Neural progenitor cell (in vitro differentiated cells): ENCODE data around the gene SLMAP. TPM values are rescaled to one million over a fixed set of nuclear protein-coding genes. Genes with fewer than 3 reads are reported as not detected.

Experiments
- DNase-seq: peaks from one replicate; pipeline ENCODE4 v3.0.0-alpha.2; 2016; ENCODE audit warnings: low spot score
- H2AFZ ChIP-seq: fragments of 200-600 bp; sonication (generic); replicated peaks from 2 replicates; pipeline ENCODE4 v1.6.1; 2016; ENCODE audit warnings: antibody characterized with exemption
- H3F3A ChIP-seq: fragments of 200-600 bp; sonication (generic); 2 replicates; pipeline ENCODE4 v1.6.1; 2016; ENCODE audit warnings: antibody characterized with exemption, low read depth
- H3K27ac ChIP-seq: fragments of 200-600 bp; sonication (generic); 2 replicates; pipeline ENCODE4 v1.5.1; 2016; ENCODE audit warnings: mild to moderate bottlenecking
- H3K27me3 ChIP-seq: fragments of 200-600 bp; sonication (generic); 2 replicates; pipeline ENCODE4 v1.6.1; 2016; ENCODE audit warnings: mild to moderate bottlenecking, moderate library complexity
- H3K36me3 ChIP-seq: fragments of 200-600 bp; sonication (generic); 2 replicates; pipeline ENCODE4 v1.5.1; 2016
- H3K4me1 ChIP-seq: fragments of 200-600 bp; sonication (generic); 2 replicates; pipeline ENCODE4 v1.6.1; 2016; ENCODE audit warnings: mixed run types
- H3K4me2 ChIP-seq: fragments of 200-600 bp; sonication (generic); 2 replicates; pipeline ENCODE4 v1.6.1; 2016
- H3K4me3 ChIP-seq: fragments of 200-600 bp; sonication (generic); 2 replicates; pipeline ENCODE4 v1.5.1; 2016
- H3K79me2 ChIP-seq: fragments of 200-600 bp; sonication (generic); 2 replicates; pipeline ENCODE4 v1.6.1; 2016; ENCODE audit warnings: low read depth
- H3K9ac ChIP-seq: fragments of 200-600 bp; sonication (generic); 2 replicates; pipeline ENCODE4 v1.6.1; 2016
- H3K9me3 ChIP-seq: fragments of 200-600 bp; sonication (generic); 2 replicates; pipeline ENCODE4 v1.5.1; 2016; ENCODE audit warnings: low read depth
- H4K20me1 ChIP-seq: fragments of 200-600 bp; sonication (generic); 2 replicates; pipeline ENCODE4 v1.6.1; 2016; ENCODE audit warnings: low read depth
- H3K27ac Mint-ChIP-seq: 3 replicates; pipeline ENCODE4 v1.8.0; 2021; ENCODE audit warnings: mixed read lengths
- H3K27me3 Mint-ChIP-seq: 2 replicates; pipeline ENCODE4 v1.8.0; 2022; ENCODE audit warnings: low read depth, mild to moderate bottlenecking, inconsistent platforms, moderate library complexity, mixed read lengths; ENCODE audit not compliant: insufficient read depth
- H3K36me3 Mint-ChIP-seq: 3 replicates; pipeline ENCODE4 v1.8.0; 2021; ENCODE audit warnings: mixed read lengths
- H3K4me1 Mint-ChIP-seq: 3 replicates; pipeline ENCODE4 v1.8.0; 2021; ENCODE audit warnings: mixed read lengths
- H3K4me3 Mint-ChIP-seq: 3 replicates; pipeline ENCODE4 v1.8.0; 2021; ENCODE audit warnings: mild to moderate bottlenecking, moderate library complexity, mixed read lengths
- H3K9me3 Mint-ChIP-seq: 3 replicates; pipeline ENCODE4 v1.8.0; 2020; ENCODE audit warnings: mixed read lengths
- CTCF ChIP-seq: fragments of 200-600 bp; sonication (generic); IDR thresholded peaks from 2 replicates; pipeline ENCODE4 v1.5.1; 2017; ENCODE audit warnings: antibody characterized with exemption, mild to moderate bottlenecking
- EZH2 ChIP-seq: fragments of 200-600 bp; sonication (generic); IDR thresholded peaks from 2 replicates; pipeline ENCODE4 v1.6.1; 2017; ENCODE audit warnings: antibody characterized with exemption, mild to moderate bottlenecking, moderate library complexity
- EZH2phosphoT487 ChIP-seq: fragments of 200-600 bp; sonication (generic); IDR thresholded peaks from 2 replicates; pipeline ENCODE4 v1.6.1; 2017; ENCODE audit warnings: antibody characterized with exemption
- total RNA-seq: library from RNA; depleted of rRNA; stranded (reverse); fragments of >200 nt; gene quantifications from 2 replicates; pipeline ENCODE4 v1.2.3, GENCODE V29; 2015; ENCODE audit warnings: low replicate concordance

SLMAP gene
- total RNA-seq, 1 donor from 2014 or later = 59.4 TPM

- H3K9ac ChIP-seq = no peak overlapping the region
Observed at GRCh38 chr3:57962448-57962834, 206.3 kb downstream of the SLMAP start.

DNA sequence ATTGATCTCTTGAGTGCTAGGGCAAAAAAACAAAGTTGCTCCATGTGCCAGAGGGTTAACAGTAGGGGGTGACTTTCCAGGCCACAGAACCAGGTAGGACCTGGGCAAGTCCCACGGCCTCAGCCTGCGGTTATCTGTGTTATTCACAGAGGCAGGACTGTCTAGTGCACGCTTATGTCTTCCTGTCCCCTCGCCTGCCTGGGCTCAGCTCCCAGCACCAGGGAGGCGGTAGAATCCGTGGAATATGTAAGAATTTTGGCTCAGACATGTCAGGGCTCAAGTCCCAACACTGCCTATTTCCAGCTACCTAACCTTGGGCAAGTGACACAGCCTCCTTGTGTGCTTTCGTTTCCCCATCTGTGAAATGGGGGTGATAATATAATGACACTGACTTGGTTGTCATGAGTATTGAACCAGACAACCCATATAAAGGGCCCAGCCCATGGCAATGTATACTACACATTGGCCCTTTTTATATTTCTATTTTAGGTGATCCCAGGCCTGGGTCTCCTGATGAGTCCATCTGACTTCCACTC, 207.8 kb downstream of the SLMAP start:
- no peaks in the 10 kb centered on the region for H4K20me1 ChIP-seq
- H3K36me3 ChIP-seq = no peaks in the 10 kb centered on the region
- H3K9me3 ChIP-seq = no peaks in the 10 kb centered on the region
- peaks cover 8% of the 10 kb centered on the region for H3K4me1 Mint-ChIP-seq
- TF ChIP-seq EZH2 (no peak), EZH2phosphoT487 (no peak), CTCF (no peak)
- no peak overlapping the region for H3K4me3 ChIP-seq
- no peak overlapping the region for H3K27ac ChIP-seq
- H3K4me2 ChIP-seq = no peak overlapping the region
- no peaks in the 10 kb centered on the region for H3K36me3 Mint-ChIP-seq
- no peaks in the 10 kb centered on the region for H3F3A ChIP-seq
- H3K27me3 Mint-ChIP-seq = peaks cover 3% of the 10 kb centered on the region
- H3K9me3 Mint-ChIP-seq = no peaks in the 10 kb centered on the region
- H3K4me3 Mint-ChIP-seq = no peak overlapping the region
- H2AFZ ChIP-seq = no peak overlapping the region
- no peaks in the 10 kb centered on the region for H3K79me2 ChIP-seq
- H3K4me1 ChIP-seq = no peaks in the 10 kb centered on the region
- H3K27ac Mint-ChIP-seq = no peak overlapping the region
- no peak for DNase-seq
- H3K9ac ChIP-seq = no peak overlapping the region
- no peaks in the 10 kb centered on the region for H3K27me3 ChIP-seq

More at GRCh38 chr3:57962448-57962834, 206.3 kb downstream of the SLMAP start:
- Histone ChIP-seq H3K4me1 (no peaks in the 10 kb centered on the region), H3K27me3 (no peaks in the 10 kb centered on the region), H3K79me2 (no peaks in the 10 kb centered on the region), H3K9me3 (no peaks in the 10 kb centered on the region), H4K20me1 (no peaks in the 10 kb centered on the region), H3F3A (no peaks in the 10 kb centered on the region), H3K4me2 (no peak overlapping the region), H2AFZ (no peak overlapping the region), H3K4me3 (no peak overlapping the region), H3K36me3 (no peaks in the 10 kb centered on the region), H3K27ac (no peak overlapping the region)
- Mint-ChIP-seq H3K4me1 (peaks cover 8% of the 10 kb centered on the region), H3K27ac (peak overlapping the region; percentile 53), H3K9me3 (no peaks in the 10 kb centered on the region), H3K4me3 (no peak overlapping the region), H3K36me3 (no peaks in the 10 kb centered on the region), H3K27me3 (peaks cover 4% of the 10 kb centered on the region)
- TF ChIP-seq EZH2phosphoT487 (no peak), EZH2 (no peak), CTCF (no peak)
- DNase-seq = no peak

DNA sequence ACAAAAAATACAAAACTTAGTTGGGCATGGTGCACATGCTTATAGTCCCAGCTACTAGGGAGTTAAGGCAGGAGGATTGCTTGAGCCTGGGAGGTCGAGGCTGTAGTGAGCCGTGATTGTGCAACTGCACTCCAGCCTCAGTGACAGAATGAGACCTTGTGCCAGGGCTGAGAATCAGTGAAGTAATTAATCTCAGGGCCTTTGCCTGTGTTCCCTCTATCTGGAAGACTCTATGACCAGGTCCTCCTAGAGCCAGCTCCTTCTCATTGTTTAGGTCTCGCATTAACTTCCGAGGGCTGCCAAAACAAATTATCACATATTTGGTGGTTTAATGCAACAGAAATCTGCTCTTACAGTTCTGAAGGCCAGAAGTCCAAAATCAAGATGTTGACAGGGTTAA, 210.7 kb downstream of the SLMAP start:
- Histone ChIP-seq H3K9me3 (no peaks in the 10 kb centered on the region), H4K20me1 (no peaks in the 10 kb centered on the region), H2AFZ (no peak overlapping the region), H3F3A (peaks cover 8% of the 10 kb centered on the region), H3K27me3 (no peaks in the 10 kb centered on the region), H3K4me2 (no peak overlapping the region), H3K27ac (no peak overlapping the region), H3K4me3 (no peak overlapping the region), H3K79me2 (no peaks in the 10 kb centered on the region), H3K36me3 (no peaks in the 10 kb centered on the region), H3K9ac (no peak overlapping the region), H3K4me1 (peaks cover 3% of the 10 kb centered on the region)
- Mint-ChIP-seq H3K36me3 (no peaks in the 10 kb centered on the region), H3K27ac (no peak overlapping the region), H3K4me3 (no peak overlapping the region), H3K4me1 (peaks cover 10% of the 10 kb centered on the region), H3K9me3 (no peaks in the 10 kb centered on the region), H3K27me3 (peaks cover 5% of the 10 kb centered on the region)
- no peak for DNase-seq
- no peak for TF ChIP-seq EZH2
- TF ChIP-seq EZH2phosphoT487 = no peak

- H3F3A ChIP-seq = peaks cover 8% of the 10 kb centered on the region
- H3K36me3 Mint-ChIP-seq = no peaks in the 10 kb centered on the region
- no peak overlapping the region for H3K4me3 ChIP-seq
- peak overlapping the region; percentile 54 for H3K27ac Mint-ChIP-seq
- no peaks in the 10 kb centered on the region for H3K9me3 Mint-ChIP-seq
- DNase-seq = no peak
- H3K4me1 Mint-ChIP-seq = peaks cover 14% of the 10 kb centered on the region
- peaks cover 5% of the 10 kb centered on the region for H3K27me3 Mint-ChIP-seq
- no peaks in the 10 kb centered on the region for H3K27me3 ChIP-seq
- no peak overlapping the region for H3K9ac ChIP-seq
- no peak overlapping the region for H3K27ac ChIP-seq
- no peak overlapping the region for H3K4me3 Mint-ChIP-seq
- H3K79me2 ChIP-seq = no peaks in the 10 kb centered on the region
- no peak overlapping the region for H3K4me2 ChIP-seq
- TF ChIP-seq EZH2 = no peak
- TF ChIP-seq EZH2phosphoT487 = no peak
- TF ChIP-seq CTCF = no peak
- no peaks in the 10 kb centered on the region for H3K36me3 ChIP-seq
- H2AFZ ChIP-seq = no peak overlapping the region
- no peaks in the 10 kb centered on the region for H4K20me1 ChIP-seq
- peaks cover 3% of the 10 kb centered on the region for H3K4me1 ChIP-seq
- no peaks in the 10 kb centered on the region for H3K9me3 ChIP-seq
Observed at GRCh38 chr3:57967590-57967989, 211.5 kb downstream of the SLMAP start.
